NCI-H2227 (cell line): ENCODE results near the gene DAZL.

Experiments used
- DNase-seq: peaks from one replicate; lab custom pipeline; 2025; ENCODE audit not compliant: unreplicated experiment; lab: John Stamatoyannopoulos, UW

DAZL gene

DNA sequence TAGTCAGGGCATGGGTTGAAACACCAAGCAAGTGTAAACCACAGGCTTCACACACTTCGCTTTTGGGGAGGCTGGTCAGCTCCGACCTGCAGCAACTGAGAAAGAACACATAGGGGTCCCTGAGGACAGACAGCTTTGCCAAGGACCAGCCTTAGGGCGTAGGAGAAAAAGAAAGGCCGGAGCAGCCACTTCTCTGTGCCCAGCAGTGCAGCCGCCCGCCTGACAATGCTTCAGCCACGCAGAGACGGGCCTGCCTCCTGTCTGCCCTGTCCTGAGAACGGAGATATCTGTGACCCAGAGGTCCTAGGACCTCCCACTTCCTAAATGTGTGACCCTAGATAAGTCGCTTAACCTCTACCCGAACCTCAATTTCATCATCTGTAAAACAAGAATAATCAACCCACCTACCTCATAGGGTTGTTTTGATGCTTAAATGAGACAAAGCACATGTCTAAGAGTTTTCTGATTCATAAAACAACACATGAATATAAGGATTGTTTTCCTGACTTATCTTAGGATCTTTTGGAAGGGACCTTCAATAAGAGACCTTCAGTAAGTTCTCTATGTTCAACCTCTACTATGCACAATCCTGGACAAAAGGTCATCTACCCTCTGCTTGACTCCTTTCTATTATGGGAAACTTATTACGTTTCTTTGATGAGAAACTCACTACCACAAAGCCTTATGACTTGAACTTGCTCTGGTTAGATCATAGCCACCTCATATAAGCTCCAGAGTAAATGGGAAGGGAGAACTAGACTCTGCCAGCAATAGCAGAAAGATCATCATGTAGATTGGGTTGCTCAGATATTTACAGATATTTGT, 58.8 kb downstream of the DAZL start:
- no peak for DNase-seq

DNA sequence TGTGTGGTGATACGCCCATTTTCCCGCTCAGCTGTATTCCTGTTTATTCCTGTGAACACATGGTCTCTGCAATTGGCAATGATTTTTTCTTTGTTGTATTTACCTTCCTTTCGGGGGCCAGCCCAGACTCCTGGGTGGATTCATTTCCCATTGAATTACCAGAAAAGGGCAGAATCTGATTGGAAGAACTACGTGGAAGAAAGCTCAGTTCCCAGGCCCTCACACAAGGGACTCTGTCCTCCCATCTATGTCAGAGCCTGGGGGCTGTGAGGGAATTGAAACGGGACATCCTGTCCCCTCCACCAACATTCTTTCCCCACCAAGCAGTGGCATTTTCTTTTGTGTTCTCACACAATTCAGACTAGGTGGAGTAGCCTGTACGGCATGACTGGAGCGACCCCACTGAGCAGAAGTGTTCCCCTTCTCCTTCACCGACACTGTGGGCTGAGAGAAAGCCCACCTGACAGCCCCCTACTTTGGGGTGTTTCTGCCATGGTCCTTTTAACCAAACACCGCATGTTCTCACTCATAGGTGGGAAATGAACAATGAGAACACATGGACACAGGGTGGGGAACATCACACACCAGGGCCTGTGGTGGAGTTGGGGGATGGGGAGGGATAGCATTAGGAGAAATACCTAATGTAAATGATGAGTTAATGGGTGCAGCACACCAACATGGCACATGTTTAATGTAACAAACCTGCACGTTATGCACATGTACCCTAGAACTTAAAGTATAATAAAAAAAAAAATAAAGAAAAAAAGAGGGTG, 59.6 kb downstream of the DAZL start:
- no peak for DNase-seq

DNA sequence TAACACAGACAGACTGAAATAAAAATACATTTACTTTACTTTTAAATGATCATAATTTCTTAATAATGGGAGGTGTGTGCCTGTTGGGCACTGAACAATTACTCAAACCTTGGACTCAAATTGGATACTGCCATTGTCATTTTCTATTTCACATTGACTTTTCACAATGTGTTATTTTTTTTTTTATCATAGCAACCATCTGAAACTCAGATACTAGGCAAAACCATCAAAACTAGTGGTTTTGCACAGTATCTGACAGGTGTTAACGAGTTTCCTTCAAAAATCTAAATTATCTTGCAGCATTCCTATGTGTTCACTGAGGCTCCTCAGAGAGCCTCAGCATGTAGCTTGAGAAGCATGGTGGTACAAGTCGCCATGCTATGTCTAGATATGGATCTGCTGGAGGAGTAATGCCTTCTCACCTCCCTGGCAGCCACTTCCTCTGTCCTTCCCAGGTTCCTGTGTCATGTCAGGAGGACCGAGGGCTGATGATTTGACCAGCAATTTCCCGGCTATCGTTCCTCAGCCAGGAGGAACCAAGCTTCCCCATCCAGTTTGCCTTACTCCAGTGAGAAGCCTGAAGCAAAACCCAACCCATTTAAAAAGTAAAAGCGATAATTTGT, 61.9 kb downstream of the DAZL start:
- DNase-seq, result no peak

DNA sequence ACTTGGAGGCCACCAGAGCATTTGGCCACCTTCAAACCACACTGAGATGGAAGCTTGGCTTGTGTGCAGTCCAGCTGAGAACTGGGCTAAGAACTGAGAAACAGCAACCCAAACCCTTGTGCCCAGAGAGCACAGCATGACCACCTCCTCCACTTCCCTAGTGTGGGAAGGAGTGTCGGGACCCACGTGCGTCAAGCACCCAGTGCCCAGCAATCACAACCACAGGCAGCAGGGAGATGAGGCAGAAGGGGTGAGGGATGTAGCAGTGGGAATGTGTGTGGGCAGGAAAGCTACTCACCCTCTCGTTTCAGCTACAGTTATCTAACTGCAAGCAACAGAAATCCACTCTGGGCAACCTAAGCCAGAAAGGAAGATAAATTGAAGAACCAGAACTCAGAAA, 66.7 kb downstream of the DAZL start:
- no peak for DNase-seq

DNA sequence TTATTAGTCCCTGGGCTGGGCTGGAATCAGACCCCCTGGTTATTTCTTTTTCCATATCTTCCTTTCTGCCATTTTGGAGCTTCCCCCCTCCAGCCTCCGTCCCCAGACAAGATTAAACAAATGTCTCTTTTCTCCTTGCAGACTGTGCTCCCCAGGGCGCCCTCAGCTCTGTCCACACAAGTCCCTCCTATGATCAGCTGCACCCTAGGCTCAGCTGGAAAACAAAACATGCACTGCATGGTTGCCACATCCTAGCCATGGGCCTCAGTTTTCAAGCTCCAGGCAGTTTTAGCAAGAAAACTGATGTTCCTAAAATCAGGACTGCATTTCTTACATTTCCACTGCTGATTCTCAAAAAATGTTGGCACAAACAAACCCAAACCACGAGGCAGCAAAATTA, 68.2 kb downstream of the DAZL start:
- no peak for DNase-seq
